SIG-M5 (cell line): ENCODE results near the gene IFIH1.

ENCODE experiments used
- DNase-seq: peaks from one replicate; lab custom pipeline; 2025; lab: John Stamatoyannopoulos, UW

Gene IFIH1

GRCh38 chr2:162308747-162309503 lies 9.6 kb downstream of the IFIH1 start:
- DNase-seq, result no peak

- no peak for DNase-seq
Observed at GRCh38 chr2:162305901-162306300, 12.6 kb downstream of the IFIH1 start.

- no peak for DNase-seq
Observed at GRCh38 chr2:162301877-162302276, 16.6 kb downstream of the IFIH1 start.

GRCh38 chr2:162301151-162301804 lies 17.2 kb downstream of the IFIH1 start:
- no peak for DNase-seq

- no peak for DNase-seq
Observed at GRCh38 chr2:162300266-162300665, 18.2 kb downstream of the IFIH1 start.

GRCh38 chr2:162298669-162299335 lies 19.7 kb downstream of the IFIH1 start:
- DNase-seq, result no peak

GRCh38 chr2:162297925-162298552 lies 20.4 kb downstream of the IFIH1 start:
- no peak for DNase-seq

GRCh38 chr2:162295009-162295408 lies 23.5 kb downstream of the IFIH1 start:
- DNase-seq, result no peak

GRCh38 chr2:162293122-162293786 lies 25.2 kb downstream of the IFIH1 start:
- no peak for DNase-seq

- DNase-seq, result no peak
Observed at GRCh38 chr2:162291748-162292147, 26.7 kb downstream of the IFIH1 start.

- DNase-seq, result no peak
Observed at GRCh38 chr2:162282765-162283425, 35.6 kb downstream of the IFIH1 start.

- no peak for DNase-seq
Observed at GRCh38 chr2:162280654-162281053, 37.8 kb downstream of the IFIH1 start.

- no peak for DNase-seq
Observed at GRCh38 chr2:162277381-162277780, 41.1 kb downstream of the IFIH1 start.

GRCh38 chr2:162267996-162268395 lies 50.5 kb downstream of the IFIH1 start:
- no peak for DNase-seq

- no peak for DNase-seq
Observed at GRCh38 chr2:162267496-162267895, 51.0 kb downstream of the IFIH1 start.

GRCh38 chr2:162266460-162266760 lies 52.1 kb downstream of the IFIH1 start:
- no peak for DNase-seq

GRCh38 chr2:162265666-162266459 lies 52.6 kb downstream of the IFIH1 start:
- no peak for DNase-seq

- no peak for DNase-seq
Observed at GRCh38 chr2:162261032-162261945, 57.2 kb downstream of the IFIH1 start.

- no peak for DNase-seq
Observed at GRCh38 chr2:162258686-162259085, 59.8 kb downstream of the IFIH1 start.

GRCh38 chr2:162258169-162258568 lies 60.3 kb downstream of the IFIH1 start:
- no peak for DNase-seq
